HG02571 (cell line): ENCODE data around the gene ZNF318.

ENCODE experiments used
- ATAC-seq: cut with Tn5 transposase; IDR thresholded peaks from one replicate; pipeline ENCODE4 v1.9.1; 2021; ENCODE audit warnings: mild to moderate bottlenecking, moderate library complexity; ENCODE audit not compliant: unreplicated experiment

ZNF318 gene

GRCh38 chr6:43286980-43287716 is 82.3 kb downstream of the ZNF318 start:
- no peak for ATAC-seq

GRCh38 chr6:43286456-43286979 is 82.9 kb downstream of the ZNF318 start:
- no peak for ATAC-seq
